Fibroblast of villous mesenchyme (primary cell): Measurements from ENCODE around the gene MED12L. TPM values are rescaled to one million over a fixed set of nuclear protein-coding genes. Genes with fewer than 3 reads are reported as not detected.

Experiments
- DNase-seq: peaks from one replicate; pipeline ENCODE4 v3.0.0-alpha.2; 2010; ENCODE audit warnings: low read depth
- H3K4me3 ChIP-seq: 2 replicates; pipeline ENCODE4 v1.5.1; 2011; ENCODE audit warnings: low read depth, mild to moderate bottlenecking, low read length
- CTCF ChIP-seq: IDR thresholded peaks from 2 replicates; pipeline ENCODE4 v1.5.1; 2012; ENCODE audit warnings: low read depth, mild to moderate bottlenecking, low read length; ENCODE audit not compliant: insufficient read depth
- total RNA-seq: library from RNA; depleted of rRNA; stranded (reverse); fragments of >200 nt; gene quantifications from 2 replicates; pipeline ENCODE4 v1.2.3, GENCODE V29; 2012

Gene MED12L
- total RNA-seq, 1 donor, result 1.3 TPM

GRCh38 chr3:151197981-151198767 lies 112.7 kb downstream of the MED12L start:
- no peak for DNase-seq
- no peak for TF ChIP-seq CTCF
- no peak overlapping the region for H3K4me3 ChIP-seq

- DNase-seq, result no peak
- H3K4me3 ChIP-seq, result no peak overlapping the region
- TF ChIP-seq CTCF, result no peak
These were observed 113.4 kb downstream of the MED12L start for GRCh38 chr3:151198849-151199248.

GRCh38 chr3:151199554-151200438 lies 114.3 kb downstream of the MED12L start:
- no peak for DNase-seq
- H3K4me3 ChIP-seq, result no peak overlapping the region
- no peak for TF ChIP-seq CTCF

GRCh38 chr3:151200586-151200985 lies 115.1 kb downstream of the MED12L start:
- TF ChIP-seq CTCF, result no peak
- DNase-seq, result no peak
- H3K4me3 ChIP-seq, result no peak overlapping the region

- no peak overlapping the region for H3K4me3 ChIP-seq
- TF ChIP-seq CTCF, result no peak
- no peak for DNase-seq
These were observed 115.7 kb downstream of the MED12L start for GRCh38 chr3:151201051-151201730.

GRCh38 chr3:151203051-151203420 lies 117.6 kb downstream of the MED12L start, which contains the start of gene GPR171:
TSS of gene GPR171 (minus strand) at chr3:151203216. CDS start at chr3:151199386, 3,830 bp downstream.
- H3K4me3 ChIP-seq, result no peak within 1 kb of the TSS
- no peak for TF ChIP-seq CTCF
- DNase-seq, result no peak
